Keratinocyte (primary cell): ENCODE data around the gene PES1. TPM values are rescaled to one million over a fixed set of nuclear protein-coding genes. Genes with fewer than 3 reads are reported as not detected.

Experiments
- DNase-seq: peaks from one replicate; pipeline ENCODE4 v3.0.0-alpha.2; 2011; ENCODE audit warnings: low read depth, missing footprints, low spot score
- FAIRE-seq: peaks from 2 replicates; lab custom pipeline; 2011; peaks lifted over from hg19 to GRCh38; lab: Jason Lieb, UNC
- H2AFZ ChIP-seq: 2 replicates; pipeline ENCODE4 v1.6.0; 2012; ENCODE audit warnings: low read length, control low read depth, inconsistent platforms; ENCODE audit not compliant: control insufficient read depth
- H3K27ac ChIP-seq: 2 replicates; pipeline ENCODE4 v1.5.1; 2011; ENCODE audit warnings: low read length; ENCODE audit not compliant: control insufficient read depth, insufficient read depth
- H3K27me3 ChIP-seq: 3 replicates; pipeline ENCODE4 v1.6.0; 2011; ENCODE audit warnings: low read length; ENCODE audit not compliant: control insufficient read depth, insufficient read depth; ENCODE audit errors: extremely low read depth
- H3K36me3 ChIP-seq, 2 experiments: 2 replicates in 1 of 2; 3 replicates in 1 of 2; pipeline ENCODE4 v1.5.1; 2011; ENCODE audit warnings: low read length in 2 of 2, mild to moderate bottlenecking in 1 of 2; ENCODE audit not compliant: control insufficient read depth in 2 of 2, insufficient read depth in 2 of 2; ENCODE audit errors: extremely low read depth in 1 of 2
- H3K4me1 ChIP-seq: 3 replicates; pipeline ENCODE4 v1.5.1; 2011; ENCODE audit warnings: low read length; ENCODE audit not compliant: control insufficient read depth, insufficient read depth; ENCODE audit errors: extremely low read depth
- H3K4me2 ChIP-seq: 3 replicates; pipeline ENCODE4 v1.6.0; 2011; ENCODE audit warnings: low read depth, low read length; ENCODE audit not compliant: control insufficient read depth, insufficient read depth; ENCODE audit errors: extremely low read depth
- H3K4me3 ChIP-seq, 3 experiments: fragments of 200-600 bp in 1 of 3; sonication (generic) in 1 of 3; 2 replicates in 2 of 3; 3 replicates in 1 of 3; pipeline ENCODE4 v1.5.1; 2011 to 2016; ENCODE audit warnings: low read length in 3 of 3, mild to moderate bottlenecking in 3 of 3, control low read depth in 2 of 3, inconsistent platforms in 1 of 3, low read depth in 1 of 3, mixed read lengths in 1 of 3, mixed run types in 1 of 3, moderate library complexity in 1 of 3; ENCODE audit not compliant: control insufficient read depth in 2 of 3, insufficient read depth in 2 of 3; ENCODE audit errors: extremely low read depth in 1 of 3
- H3K79me2 ChIP-seq: 2 replicates; pipeline ENCODE4 v1.6.0; 2012; ENCODE audit warnings: low read length; ENCODE audit not compliant: control insufficient read depth, insufficient read depth
- H3K9ac ChIP-seq: 3 replicates; pipeline ENCODE4 v1.6.0; 2011; ENCODE audit warnings: low read length; ENCODE audit not compliant: control insufficient read depth, insufficient read depth; ENCODE audit errors: extremely low read depth
- H3K9me1 ChIP-seq: 3 replicates; pipeline ENCODE4 v1.6.0; 2011; ENCODE audit warnings: low read length; ENCODE audit not compliant: control insufficient read depth, insufficient read depth; ENCODE audit errors: extremely low read depth
- H3K9me3 ChIP-seq: 2 replicates; pipeline ENCODE4 v1.5.1; 2012; ENCODE audit warnings: low read depth, low read length; ENCODE audit not compliant: control insufficient read depth
- H4K20me1 ChIP-seq: 3 replicates; pipeline ENCODE4 v1.6.0; 2011; ENCODE audit warnings: low read length; ENCODE audit not compliant: control insufficient read depth, insufficient read depth; ENCODE audit errors: extremely low read depth
- CTCF ChIP-seq, 3 experiments: IDR thresholded peaks in 1 of 3; conservative IDR thresholded peaks in 1 of 3; optimal IDR thresholded peaks in 1 of 3; 2 replicates in 2 of 3; 3 replicates in 1 of 3; pipeline versions ENCODE3 to v1.5.1; 2011; ENCODE audit warnings: low read length in 3 of 3, mild to moderate bottlenecking in 3 of 3, moderate library complexity in 2 of 3, control low read depth in 1 of 3, inconsistent platforms in 1 of 3; ENCODE audit not compliant: insufficient read depth in 2 of 3; ENCODE audit errors: extremely low read depth in 1 of 3
- EZH2 ChIP-seq: IDR thresholded peaks from one replicate; pipeline ENCODE4 v1.6.1; 2012; ENCODE audit warnings: inconsistent platforms, mild to moderate bottlenecking, low read length, moderate library complexity
- dilution Hi-C: fragments of 300-500 bp; cut with MboI; formaldehyde crosslinking; loops from one replicate; pipeline ENCODE4 v1.7.0; 2020; ENCODE audit warnings: low sequenced_read_pairs; ENCODE audit not compliant: extremely low pct_ligation_motif_present
- polyA plus RNA-seq, 5 experiments: library from polyadenylated mRNA; depleted of rRNA in 3 of 5; stranded (reverse) in 3 of 5; stranded (forward) in 1 of 5; unstranded in 1 of 5; fragments of >200 nt; gene quantifications; 1 replicate in 1 of 5; 2 replicates in 3 of 5; 3 replicates in 1 of 5; pipeline versions ENCODE4 v1.2.1 to v1.2.3, GENCODE V29; 2011 to 2012; ENCODE audit warnings: missing spikeins in 2 of 5, low read depth in 1 of 5, low replicate concordance in 1 of 5

Gene PES1
- polyA plus RNA-seq, 1 donor (not counting 4 experiments of a cell fraction or from before 2014, with no cell fraction given), result 116 TPM

- H3K9me3 ChIP-seq, result no peaks in the 10 kb centered on the region
- H3K27ac ChIP-seq, result no peak overlapping the region
- no peaks in the 10 kb centered on the region for H4K20me1 ChIP-seq
- no peaks in the 10 kb centered on the region for H3K36me3 ChIP-seq
- no peak overlapping the region for H2AFZ ChIP-seq
- peaks cover 21% of the 10 kb centered on the region for H3K4me1 ChIP-seq
- no peak overlapping the region for H3K4me3 ChIP-seq
- TF ChIP-seq EZH2 (no peak), CTCF (optimal IDR thresholded peaks at IDR 0.05 in 1 of 3, IDR thresholded peaks at IDR 0.05 in 1 of 3, conservative IDR thresholded peaks at IDR 0.05 in 1 of 3; ENCODE audit: extremely low read depth in 1 of 3, insufficient read depth in 2 of 3, low read length in 3 of 3) (no peak)
- H3K9me1 ChIP-seq, result no peaks in the 10 kb centered on the region
- DNase-seq, result no peak
- dilution Hi-C loops, result no loop called here
- no peak for FAIRE-seq
- no peaks in the 10 kb centered on the region for H3K27me3 ChIP-seq
- H3K9ac ChIP-seq, result no peak overlapping the region
- H3K79me2 ChIP-seq, result no peaks in the 10 kb centered on the region
- H3K4me2 ChIP-seq, result no peak overlapping the region
Measured at GRCh38 chr22:30611197-30611596, 19.5 kb upstream of the PES1 start.

- peaks cover 28% of the 10 kb centered on the region for H3K4me1 ChIP-seq
- H3K9me3 ChIP-seq, result no peaks in the 10 kb centered on the region
- H3K27me3 ChIP-seq, result no peaks in the 10 kb centered on the region
- H3K4me3 ChIP-seq, result no peak overlapping the region
- no peak overlapping the region for H2AFZ ChIP-seq
- H3K79me2 ChIP-seq, result no peaks in the 10 kb centered on the region
- no peak overlapping the region for H3K4me2 ChIP-seq
- no peak for FAIRE-seq
- no peaks in the 10 kb centered on the region for H4K20me1 ChIP-seq
- H3K9me1 ChIP-seq, result no peaks in the 10 kb centered on the region
- TF ChIP-seq CTCF (optimal IDR thresholded peaks at IDR 0.05 in 1 of 3, IDR thresholded peaks at IDR 0.05 in 1 of 3, conservative IDR thresholded peaks at IDR 0.05 in 1 of 3; ENCODE audit: extremely low read depth in 1 of 3, insufficient read depth in 2 of 3, low read length in 3 of 3), result no peak
- TF ChIP-seq EZH2, result no peak
- dilution Hi-C loops, result no loop called here
- DNase-seq, result no peak
- no peak overlapping the region for H3K27ac ChIP-seq
- H3K9ac ChIP-seq, result no peak overlapping the region
- H3K36me3 ChIP-seq, result no peaks in the 10 kb centered on the region
Measured at GRCh38 chr22:30610299-30610698, 18.6 kb upstream of the PES1 start.
